A549 (cell line): ENCODE data around the gene FUZ.

Experiments
- BHLHE40 ChIP-seq: IDR thresholded peaks from 2 replicates; pipeline ENCODE4 v1.6.1; 2012; ENCODE audit warnings: low read depth, low read length, inconsistent platforms
- CHD2 ChIP-seq: fragments of 150-350 bp; IDR thresholded peaks from 2 replicates; pipeline ENCODE4 v1.6.1; 2014; ENCODE audit warnings: low read length; ENCODE audit not compliant: partially characterized antibody
- CTCF ChIP-seq: fragments of >200 bp; sonication (Bioruptor Twin); formaldehyde crosslinking; IDR thresholded peaks from 3 replicates; pipeline ENCODE4 v1.5.1; 2016
- HEYL ChIP-seq: fragments of 250-450 bp; sonication (Bioruptor Pico); IDR thresholded peaks from 2 replicates; pipeline ENCODE4 v1.8.0; 2021; ENCODE audit warnings: mild to moderate bottlenecking, moderate library complexity
- JUN ChIP-seq, 2 experiments: fragments of >200 bp; sonication (Bioruptor Twin); formaldehyde crosslinking; IDR thresholded peaks; 2 replicates in 1 of 2; 3 replicates in 1 of 2; pipeline ENCODE4 v1.6.1; 2016 to 2017
- NFE2L2 ChIP-seq: fragments of 150-350 bp; conservative IDR thresholded peaks from 2 replicates; pipeline ENCODE4 v1.6.1; 2014; ENCODE audit warnings: low read length
- PBX3 ChIP-seq: IDR thresholded peaks from 2 replicates; pipeline ENCODE4 v1.6.1; 2012
- PHF8 ChIP-seq: fragments of 200-600 bp; sonication (generic); IDR thresholded peaks from 2 replicates; pipeline ENCODE4 v1.6.1; 2016; ENCODE audit warnings: low read depth, mild to moderate bottlenecking, antibody characterized with exemption, moderate library complexity, borderline replicate concordance
- POLR2A ChIP-seq: IDR thresholded peaks from 2 replicates; pipeline ENCODE4 v1.6.1; 2012; ENCODE audit warnings: mild to moderate bottlenecking, low read length
- RARB ChIP-seq: fragments of 250-450 bp; sonication (Bioruptor Pico); IDR thresholded peaks from 2 replicates; pipeline ENCODE4 v1.8.0; 2021; ENCODE audit warnings: mild to moderate bottlenecking, moderate library complexity
- RNF2 ChIP-seq: fragments of 200-600 bp; sonication (generic); IDR thresholded peaks from 2 replicates; pipeline ENCODE4 v1.6.1; 2016; ENCODE audit warnings: low read depth, mild to moderate bottlenecking, antibody characterized with exemption, moderate library complexity, borderline replicate concordance
- SMC3 ChIP-seq: fragments of >200 bp; sonication (Bioruptor Twin); formaldehyde crosslinking; IDR thresholded peaks from 3 replicates; pipeline ENCODE4 v1.6.1; 2018; ENCODE audit warnings: inconsistent platforms

DNA sequence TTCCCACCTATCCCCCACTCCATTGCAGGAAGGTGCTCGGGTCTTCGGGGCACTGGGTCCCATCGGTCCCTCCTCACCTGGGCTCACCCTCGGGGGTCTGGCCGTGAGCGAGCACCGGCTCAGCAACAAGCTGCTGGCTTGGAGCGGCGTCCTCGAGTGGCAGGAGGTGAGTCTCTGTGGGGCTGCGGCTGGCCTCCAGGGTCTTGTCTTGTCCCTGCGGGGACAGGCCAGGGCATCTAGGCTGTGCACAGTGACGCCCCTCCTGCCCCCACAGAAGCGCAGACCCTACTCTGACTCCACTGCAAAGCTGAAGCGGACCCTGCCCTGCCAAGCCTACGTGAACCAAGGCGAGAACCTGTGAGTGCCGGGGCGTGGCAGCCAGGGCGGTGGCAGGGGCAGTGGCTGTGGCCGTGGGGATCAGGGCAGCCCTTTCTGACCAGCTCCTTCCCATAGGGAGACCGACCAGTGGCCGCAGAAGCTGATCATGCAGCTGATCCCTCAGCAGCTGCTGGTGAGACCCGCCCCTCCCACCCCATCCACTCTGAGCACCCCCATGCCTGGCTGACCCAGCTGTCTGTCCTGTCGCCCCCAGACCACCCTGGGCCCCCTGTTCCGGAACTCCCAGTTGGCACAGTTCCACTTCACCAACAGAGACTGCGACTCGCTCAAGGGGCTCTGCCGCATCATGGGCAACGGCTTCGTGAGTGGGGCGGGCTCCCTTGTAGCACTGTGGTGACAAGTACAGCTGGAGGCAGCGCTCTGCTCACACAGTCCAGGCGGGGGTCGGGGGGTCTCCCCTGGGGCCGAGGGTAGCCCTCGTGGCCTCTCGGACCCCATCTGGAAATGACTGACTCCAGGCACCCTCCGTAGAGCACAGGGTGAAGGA lies 41.5 kb upstream of the FUZ start:
- TF ChIP-seq SMC3, result no peak
- no peak for TF ChIP-seq RARB
- 0 out of 2 replicates have a peak, but pooled peaks have one; percentile 20 for TF ChIP-seq POLR2A
- TF ChIP-seq PHF8, result no peak
- TF ChIP-seq CTCF, result no peak
- TF ChIP-seq JUN (IDR thresholded peaks at IDR 0.05), result peak in 1 of 2 experiments; percentile 8; a peak in 1 of 5 replicates
- TF ChIP-seq RNF2, result no peak
- TF ChIP-seq CHD2, result no peak
- no peak for TF ChIP-seq BHLHE40
- TF ChIP-seq NFE2L2, result no peak
- no peak for TF ChIP-seq HEYL (CRISPR knock-in tag)
- TF ChIP-seq PBX3, result 0 out of 2 replicates have a peak, but pooled peaks have one; percentile 56
